Fibroblast of villous mesenchyme (primary cell): ENCODE results near the gene PCNA. TPM values are rescaled to one million over a fixed set of nuclear protein-coding genes. Genes with fewer than 3 reads are reported as not detected.

Experiments used
- DNase-seq: peaks from one replicate; pipeline ENCODE4 v3.0.0-alpha.2; 2010; ENCODE audit warnings: low read depth
- H3K4me3 ChIP-seq: 2 replicates; pipeline ENCODE4 v1.5.1; 2011; ENCODE audit warnings: low read depth, mild to moderate bottlenecking, low read length
- CTCF ChIP-seq: IDR thresholded peaks from 2 replicates; pipeline ENCODE4 v1.5.1; 2012; ENCODE audit warnings: low read depth, mild to moderate bottlenecking, low read length; ENCODE audit not compliant: insufficient read depth
- total RNA-seq: library from RNA; depleted of rRNA; stranded (reverse); fragments of >200 nt; gene quantifications from 2 replicates; pipeline ENCODE4 v1.2.3, GENCODE V29; 2012

Gene PCNA
- total RNA-seq, 1 donor: 121 TPM

GRCh38 chr20:5156675-5157448, 37.1 kb upstream of the PCNA start:
- no peak for TF ChIP-seq CTCF
- peak; percentile 76 for DNase-seq
- no peak overlapping the region for H3K4me3 ChIP-seq

GRCh38 chr20:5155404-5155803, 35.6 kb upstream of the PCNA start:
- H3K4me3 ChIP-seq: no peak overlapping the region
- DNase-seq: no peak
- TF ChIP-seq CTCF: no peak

GRCh38 chr20:5154543-5154925, 34.8 kb upstream of the PCNA start:
- no peak for TF ChIP-seq CTCF
- no peak for DNase-seq

GRCh38 chr20:5153612-5154542, 34.1 kb upstream of the PCNA start:
- TF ChIP-seq CTCF: no peak
- peak; percentile 55 for DNase-seq
- H3K4me3 ChIP-seq: no peak overlapping the region

More at GRCh38 chr20:5154543-5154925, 34.8 kb upstream of the PCNA start:
- H3K4me3 ChIP-seq: no peak overlapping the region

GRCh38 chr20:5153152-5153467, 33.4 kb upstream of the PCNA start:
- no peak for DNase-seq
- H3K4me3 ChIP-seq: no peak overlapping the region
- TF ChIP-seq CTCF: no peak

GRCh38 chr20:5150226-5151076, 30.7 kb upstream of the PCNA start:
- DNase-seq: peak; percentile 45
- no peak overlapping the region for H3K4me3 ChIP-seq
- no peak for TF ChIP-seq CTCF
